Muscle of leg (tissue), 11 donors: Measurements from ENCODE around the gene MALAT1. TPM values are rescaled to one million over a fixed set of nuclear protein-coding genes. Genes with fewer than 3 reads are reported as not detected.

Source experiments
- DNase-seq: peaks from one replicate; pipeline ENCODE4 v3.0.0; 2013
- H3K27ac ChIP-seq: one replicate; pipeline ENCODE4 v1.5.1; 2013; ENCODE audit warnings: mild to moderate bottlenecking, low read length, control low read depth
- H3K27me3 ChIP-seq: one replicate; pipeline ENCODE4 v1.6.1; 2013; ENCODE audit warnings: low read length; ENCODE audit not compliant: control insufficient read depth, insufficient read depth
- H3K36me3 ChIP-seq: one replicate; pipeline ENCODE4 v1.6.1; 2013; ENCODE audit warnings: low read length; ENCODE audit not compliant: control insufficient read depth, insufficient read depth
- H3K4me1 ChIP-seq: one replicate; pipeline ENCODE4 v1.6.1; 2013; ENCODE audit warnings: low read length; ENCODE audit not compliant: control insufficient read depth, insufficient read depth
- H3K4me3 ChIP-seq: one replicate; pipeline ENCODE4 v1.5.1; 2013; ENCODE audit warnings: low read length, control low read depth
- H3K9me3 ChIP-seq: replicated peaks from 2 replicates; pipeline ENCODE4 v1.6.1; 2013; ENCODE audit warnings: low read depth, low read length; ENCODE audit not compliant: control insufficient read depth
- WGBS: methylation state at CpG from one replicate; pipeline ENCODE4 v1.1.5; 2013; ENCODE audit warnings: missing lambda C conversion rate; ENCODE audit not compliant: insufficient coverage; 5-methylcytosine and 5-hydroxymethylcytosine counted together
- polyA plus RNA-seq, 8 donors: library from polyadenylated mRNA; unstranded; fragments of 120-200 nt; gene quantifications; one replicate each; pipeline versions ENCODE4 v1.2.1 to v1.2.3, GENCODE V29; 2013; ENCODE audit warnings: inconsistent platforms in 1 of 8, low replicate concordance in 1 of 8; ENCODE audit not compliant: insufficient read length in 8 of 8, insufficient read depth in 1 of 8
- total RNA-seq: library from RNA; stranded (reverse); fragments of 120-200 nt; gene quantifications from one replicate; pipeline ENCODE4 v1.2.4, GENCODE V29; 2013

Gene MALAT1
- total and polyA plus RNA-seq, 9 donors = 135 to 4,773 (median 174) TPM

GRCh38 chr11:65538915-65539743 lies 40.3 kb downstream of the MALAT1 start:
- peaks cover 52% of the 10 kb centered on the region for H3K36me3 ChIP-seq
- no peaks in the 10 kb centered on the region for H3K9me3 ChIP-seq
- H3K4me3 ChIP-seq = no peak overlapping the region
- no peak for DNase-seq
- H3K4me1 ChIP-seq = peaks cover 25% of the 10 kb centered on the region
- 50% methylated on average over 91 of the region's 92 CpGs for WGBS
- no peak overlapping the region for H3K27ac ChIP-seq
- no peaks in the 10 kb centered on the region for H3K27me3 ChIP-seq

DNA sequence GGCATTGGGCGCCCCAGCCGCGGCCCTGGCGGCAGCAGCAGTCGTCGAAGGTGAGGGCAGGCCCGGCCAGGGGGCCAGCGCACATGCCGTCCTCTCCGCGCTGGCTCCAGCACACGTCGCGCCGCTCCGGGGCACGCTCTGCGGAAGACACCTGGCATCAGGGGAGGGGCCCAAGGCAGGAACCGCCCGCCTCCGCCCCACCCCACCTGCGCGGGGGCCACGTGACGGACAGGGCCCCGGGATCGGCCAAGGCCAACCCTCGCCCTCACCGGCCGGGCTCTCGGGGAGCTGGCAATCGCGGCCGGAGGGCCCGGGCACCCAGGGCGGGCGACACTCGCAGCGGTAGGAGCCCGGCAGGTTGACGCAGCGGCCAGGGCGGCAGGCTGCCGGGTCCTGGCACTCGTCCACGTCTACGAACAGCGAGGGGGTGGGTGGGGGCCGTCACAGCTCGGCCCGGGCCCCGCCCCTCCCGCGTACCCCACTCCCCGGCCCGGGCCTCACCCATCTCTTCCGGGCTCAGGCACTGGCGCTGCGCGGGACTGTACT lies 41.0 kb downstream of the MALAT1 start:
- WGBS = 22% methylated on average over 38 of the region's 60 CpGs
- Histone ChIP-seq H3K36me3 (peaks cover 58% of the 10 kb centered on the region), H3K4me3 (peak overlapping the region; percentile 53), H3K9me3 (no peaks in the 10 kb centered on the region), H3K4me1 (peaks cover 25% of the 10 kb centered on the region), H3K27ac (no peak overlapping the region), H3K27me3 (no peaks in the 10 kb centered on the region)
- no peak for DNase-seq

DNA sequence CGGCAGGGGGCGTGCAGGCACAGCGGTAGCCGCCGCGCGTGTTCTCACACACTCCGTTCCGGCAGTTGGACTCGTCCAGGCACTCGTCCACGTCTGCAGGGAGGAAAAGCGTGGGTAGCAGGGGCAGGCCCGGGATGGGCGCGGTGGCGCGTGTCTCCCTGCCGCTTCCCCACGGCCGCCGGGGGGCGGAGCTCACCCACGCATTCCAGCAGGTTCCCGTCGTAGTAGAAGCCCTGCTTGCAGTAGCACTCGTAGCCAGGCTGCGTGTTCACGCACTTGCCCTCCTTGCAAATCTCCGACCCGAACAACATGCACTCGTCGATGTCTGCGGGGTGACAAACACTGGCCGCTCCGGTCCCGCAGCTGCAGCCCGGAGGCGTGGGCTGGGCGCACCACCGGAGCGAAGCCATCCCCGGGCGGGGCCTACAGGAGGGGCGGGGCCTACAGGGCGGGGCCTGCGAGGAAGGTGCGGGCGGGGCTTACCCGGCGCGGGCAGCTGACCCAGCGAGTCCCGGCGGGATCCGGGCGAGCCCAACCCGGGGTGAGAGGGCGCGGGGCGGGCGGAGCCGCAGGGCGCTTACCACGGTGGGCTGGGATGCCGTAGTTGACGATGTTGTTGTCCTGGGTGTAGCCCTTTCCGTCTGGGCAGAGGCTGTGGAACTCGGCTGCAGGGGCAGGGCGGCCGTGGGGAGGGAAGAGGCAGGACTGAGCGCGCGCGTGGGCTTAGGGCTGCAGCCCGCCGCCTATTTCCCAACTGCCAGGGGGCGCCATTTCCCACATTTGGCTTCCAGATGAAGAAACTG lies 41.6 kb downstream of the MALAT1 start:
- Histone ChIP-seq H3K36me3 (peaks cover 59% of the 10 kb centered on the region), H3K4me1 (peaks cover 25% of the 10 kb centered on the region), H3K9me3 (no peaks in the 10 kb centered on the region), H3K27ac (peak overlapping the region; percentile 82), H3K4me3 (peak overlapping the region; percentile 53), H3K27me3 (no peaks in the 10 kb centered on the region)
- under 1% methylated on average over 77 of the region's 78 CpGs for WGBS
- peak; percentile 92 for DNase-seq

DNA sequence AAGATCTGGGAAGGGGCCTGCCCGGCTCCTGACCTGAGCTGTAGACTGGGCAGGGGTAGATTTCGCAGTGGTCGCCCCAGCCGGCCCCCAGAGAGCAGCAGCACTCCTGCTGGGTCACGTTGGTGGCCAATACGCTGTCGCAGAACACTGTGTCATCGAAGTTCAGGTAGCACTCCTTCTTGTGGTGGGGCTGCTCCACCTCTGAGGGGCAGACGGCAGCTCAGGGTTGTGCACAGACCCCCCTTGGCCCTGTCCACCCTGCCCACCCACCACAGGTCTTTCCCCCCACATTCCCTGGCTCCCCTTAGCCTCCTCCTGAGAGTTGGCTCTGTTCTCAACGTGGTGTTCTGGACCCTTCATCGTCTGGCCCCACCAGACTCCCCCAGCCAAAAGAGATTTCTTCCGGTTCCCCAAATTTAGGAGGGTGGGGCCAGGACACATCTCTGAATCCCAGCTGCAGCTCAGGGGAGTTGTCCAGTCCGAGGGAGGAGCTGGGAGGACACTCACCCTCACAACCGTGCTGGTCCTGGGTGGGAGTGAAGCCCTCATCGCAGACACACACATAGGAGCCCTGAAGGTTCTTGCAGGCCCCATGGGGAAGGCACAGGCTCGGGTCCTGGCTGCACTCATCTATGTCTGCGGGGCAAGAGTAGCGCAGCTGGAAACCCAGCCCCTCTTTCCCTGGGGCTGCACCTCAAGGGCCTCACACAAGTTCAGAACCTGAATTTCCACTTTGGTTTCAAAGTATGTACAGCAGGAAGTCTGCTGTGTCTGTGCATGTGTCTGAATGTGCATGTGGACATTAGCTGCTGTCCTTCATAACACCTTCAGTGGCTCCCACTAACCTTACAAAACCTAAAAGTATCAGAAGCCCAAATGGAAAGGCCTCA lies 42.5 kb downstream of the MALAT1 start:
- peaks cover 54% of the 10 kb centered on the region for H3K36me3 ChIP-seq
- 37% methylated on average over 13 of the region's 18 CpGs for WGBS
- peaks cover 25% of the 10 kb centered on the region for H3K4me1 ChIP-seq
- no peaks in the 10 kb centered on the region for H3K27me3 ChIP-seq
- no peaks in the 10 kb centered on the region for H3K9me3 ChIP-seq
- peak overlapping the region; percentile 82 for H3K27ac ChIP-seq
- no peak for DNase-seq
- H3K4me3 ChIP-seq = peak overlapping the region; percentile 53

GRCh38 chr11:65542738-65543390 lies 44.0 kb downstream of the MALAT1 start:
- no peak overlapping the region for H3K4me3 ChIP-seq
- H3K4me1 ChIP-seq = peaks cover 22% of the 10 kb centered on the region
- H3K36me3 ChIP-seq = peaks cover 48% of the 10 kb centered on the region
- 86% methylated on average over 1 of the region's 3 CpGs for WGBS
- no peaks in the 10 kb centered on the region for H3K27me3 ChIP-seq
- no peaks in the 10 kb centered on the region for H3K9me3 ChIP-seq
- H3K27ac ChIP-seq = no peak overlapping the region
- no peak for DNase-seq

- DNase-seq = no peak
- Histone ChIP-seq H3K36me3 (peaks cover 62% of the 10 kb centered on the region), H3K27me3 (peaks cover 3% of the 10 kb centered on the region), H3K9me3 (no peaks in the 10 kb centered on the region), H3K4me3 (no peak overlapping the region), H3K27ac (no peak overlapping the region), H3K4me1 (peaks cover 9% of the 10 kb centered on the region)
- 60% methylated on average over 1 of the region's 4 CpGs for WGBS
These were observed 47.0 kb downstream of the MALAT1 start for GRCh38 chr11:65545853-65546216.

DNA sequence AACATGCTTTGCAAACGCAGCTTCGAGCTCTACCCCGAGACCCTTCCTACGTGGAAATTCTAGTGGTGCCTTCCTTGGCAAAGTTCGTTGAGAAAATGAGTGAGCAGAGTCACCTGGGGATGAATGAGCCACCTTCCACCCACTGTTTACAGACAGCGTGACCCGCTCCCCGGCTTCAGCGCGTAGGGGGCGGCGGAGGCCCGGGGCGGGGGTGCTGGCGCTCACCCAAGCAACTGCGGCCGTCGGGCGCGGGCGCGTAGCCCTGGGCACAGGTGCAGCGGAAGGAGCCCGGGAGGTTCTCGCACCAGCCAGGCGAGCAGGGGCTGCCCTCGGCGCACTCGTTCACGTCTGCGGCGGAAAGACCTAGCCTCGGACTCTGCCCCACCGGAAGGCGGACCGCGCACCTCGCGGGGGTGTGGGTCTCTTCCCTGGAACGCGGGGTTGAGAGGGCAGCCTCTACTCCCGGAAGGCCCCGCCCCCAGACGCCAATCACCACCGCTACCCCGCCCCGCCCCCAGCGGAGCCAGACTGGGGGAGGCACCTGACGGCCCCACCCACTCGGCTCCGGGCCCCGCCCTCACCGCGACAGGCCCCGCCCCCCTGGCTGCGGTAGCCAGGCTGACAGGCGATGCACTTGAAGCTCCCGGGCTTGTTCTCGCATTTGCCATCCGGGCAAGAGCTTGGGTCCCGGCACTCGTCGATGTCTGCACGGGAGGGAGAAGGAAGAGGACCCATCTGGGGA lies 47.5 kb downstream of the MALAT1 start:
- Histone ChIP-seq H3K4me1 (peaks cover 3% of the 10 kb centered on the region), H3K9me3 (no peaks in the 10 kb centered on the region), H3K27me3 (peaks cover 3% of the 10 kb centered on the region), H3K27ac (no peak overlapping the region), H3K36me3 (peaks cover 64% of the 10 kb centered on the region), H3K4me3 (no peak overlapping the region)
- DNase-seq = peak; percentile 43
- 30% methylated on average over 54 of the region's 64 CpGs for WGBS

GRCh38 chr11:65547446-65548125 lies 48.7 kb downstream of the MALAT1 start:
- Histone ChIP-seq H3K27me3 (peaks cover 3% of the 10 kb centered on the region), H3K9me3 (no peaks in the 10 kb centered on the region), H3K27ac (no peak overlapping the region), H3K4me3 (no peak overlapping the region), H3K36me3 (peaks cover 68% of the 10 kb centered on the region), H3K4me1 (no peaks in the 10 kb centered on the region)
- no peak for DNase-seq
- WGBS = 61% methylated on average over 51 of the region's 52 CpGs
